Cerebellar cortex (tissue), 1 donor: ENCODE results near the gene LPCAT1.
"Not testable (repeated sequence)": the region's sequence is repeated elsewhere in the genome, so short reads cannot be mapped to it uniquely, and the experiment has no call there.

ENCODE experiments used
- DNase-seq: peaks from one replicate; pipeline ENCODE4 v3.0.0-alpha.2; 2015; ENCODE audit warnings: low spot score

The LPCAT1 gene

DNA sequence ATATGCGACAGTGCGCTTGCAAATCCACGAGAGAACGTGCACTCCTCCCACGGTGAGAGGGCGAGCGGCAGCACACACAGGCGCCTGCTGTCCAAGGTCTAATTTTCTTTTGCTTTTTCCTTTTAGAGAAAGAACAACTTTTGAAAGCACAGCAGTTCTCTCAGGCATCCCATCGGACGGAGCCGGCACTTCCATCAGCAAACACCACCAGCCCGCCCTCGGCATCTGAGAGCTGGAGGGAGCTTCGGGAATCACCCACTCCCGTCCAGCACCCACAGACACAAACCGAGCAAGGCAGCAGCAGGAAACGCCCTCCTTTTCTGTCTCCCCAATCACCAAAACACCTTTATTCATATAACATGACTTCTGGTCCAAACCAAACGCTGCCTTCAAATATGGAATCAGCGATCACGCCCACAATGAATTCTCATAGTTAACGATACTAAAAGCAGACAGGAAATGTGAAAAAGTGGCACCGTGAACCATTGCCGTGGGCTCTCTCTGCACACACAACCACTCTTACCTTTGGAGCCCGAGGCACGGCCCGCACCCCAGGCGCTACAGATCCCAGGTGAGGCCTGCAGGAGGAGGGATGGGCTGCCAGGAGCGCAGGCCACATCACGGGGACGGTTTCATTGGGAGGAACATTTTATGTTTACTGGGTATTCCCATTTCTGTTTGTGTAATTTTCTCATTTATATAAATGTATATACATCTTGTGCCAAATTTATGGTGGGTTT is 14.2 kb downstream of the LPCAT1 start:
- no peak for DNase-seq

DNA sequence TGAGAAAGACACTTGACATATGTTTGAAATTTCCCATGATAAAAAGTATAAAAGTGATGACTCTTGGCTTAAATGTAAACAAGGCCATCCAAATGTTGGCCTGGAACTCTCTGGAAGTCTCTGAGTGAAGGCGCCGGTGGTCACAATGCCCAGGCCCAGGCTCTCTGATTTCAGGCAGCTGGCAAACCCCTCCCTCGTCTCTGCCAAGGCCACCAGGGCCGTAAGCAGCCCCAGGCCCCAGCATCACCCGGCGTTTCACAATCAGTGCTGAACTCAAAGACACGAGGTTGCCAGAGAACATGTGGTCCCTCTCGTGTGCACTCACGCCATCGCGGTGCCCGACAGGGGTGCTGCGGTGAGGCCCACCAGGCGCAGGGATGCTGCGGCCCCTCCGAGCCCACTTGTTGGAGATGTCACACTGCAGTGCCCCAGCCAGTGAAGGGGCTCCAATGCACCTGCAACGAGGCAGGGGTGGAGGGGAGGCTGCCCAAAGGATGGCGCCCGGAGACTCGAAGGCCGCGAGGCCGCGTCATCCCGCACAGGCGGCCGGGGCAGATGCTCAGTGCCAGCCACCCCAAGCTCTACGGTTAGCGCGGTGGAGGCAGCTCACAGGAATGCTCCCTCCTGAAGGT is 15.0 kb downstream of the LPCAT1 start:
- DNase-seq: no peak

DNA sequence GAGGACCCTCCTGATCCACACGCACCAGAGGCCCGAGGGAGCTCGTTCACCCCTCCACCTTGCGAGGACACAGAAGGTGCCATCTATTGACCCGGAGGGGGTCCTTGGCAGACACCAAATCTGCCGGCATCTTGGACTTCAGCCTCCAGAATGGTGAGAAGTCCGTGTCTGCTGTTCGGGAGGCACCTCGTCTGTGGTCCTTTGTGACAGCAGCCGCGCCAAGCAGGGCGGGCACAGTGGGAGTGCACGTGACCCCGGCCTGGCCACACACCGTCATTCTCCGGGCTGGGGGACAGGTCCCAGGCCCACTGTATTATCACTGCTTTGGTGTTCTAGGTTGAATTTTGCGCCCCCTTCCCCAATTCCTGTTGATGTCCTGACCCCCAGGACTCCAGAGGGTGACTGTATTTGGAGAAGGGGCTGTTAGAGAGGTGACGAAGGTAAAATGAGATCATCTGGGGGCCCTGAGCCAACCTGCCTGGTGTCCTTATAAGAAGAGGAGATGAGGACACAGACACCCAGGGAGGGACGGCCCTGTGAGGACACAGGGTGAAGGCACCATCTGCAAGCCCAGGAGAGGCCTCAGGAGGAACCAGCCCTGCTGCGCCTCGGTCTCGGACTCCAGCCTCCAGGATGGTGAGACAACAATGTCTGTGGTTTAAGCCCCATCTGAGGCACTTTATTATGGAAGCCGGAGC is 15.7 kb downstream of the LPCAT1 start:
- peak; percentile 34 for DNase-seq

DNA sequence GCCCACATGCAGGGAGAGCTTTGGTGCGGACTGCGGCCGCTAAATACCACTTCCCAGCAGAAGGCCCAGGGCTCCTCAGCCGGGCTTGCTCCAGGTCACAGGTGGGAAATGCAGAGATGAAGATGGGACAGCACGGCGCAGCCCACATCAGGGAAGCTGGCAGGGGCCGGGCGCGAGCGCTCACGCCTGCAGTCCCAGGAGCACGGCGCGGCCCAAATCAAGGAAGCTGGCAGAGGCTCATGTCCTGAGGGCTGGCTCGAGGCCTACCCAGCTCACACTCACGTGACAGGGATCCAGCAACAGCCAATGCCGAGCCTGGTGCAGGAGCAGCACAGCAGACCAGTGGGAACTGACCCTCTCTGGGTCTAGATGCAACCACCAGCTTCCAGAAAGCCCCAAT is 16.3 kb downstream of the LPCAT1 start:
- peak; percentile 81 for DNase-seq

DNA sequence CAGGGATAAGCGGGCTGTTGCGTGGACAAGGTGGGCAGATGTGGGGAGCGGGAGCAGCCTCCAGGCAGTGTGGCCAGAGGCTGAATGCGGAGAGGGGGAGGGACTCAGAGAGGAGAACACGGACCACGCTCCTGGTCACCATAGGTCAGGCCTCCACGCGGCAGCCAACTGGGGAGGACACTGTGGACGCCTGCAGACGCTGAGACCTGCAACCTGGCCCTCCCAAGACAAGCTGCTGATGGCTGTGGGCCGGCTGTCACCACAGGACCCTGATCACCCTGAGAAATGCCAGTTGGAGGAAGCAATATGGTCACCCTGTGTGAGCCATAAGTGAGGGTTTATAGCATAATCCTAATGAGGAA is 16.8 kb downstream of the LPCAT1 start:
- DNase-seq: peak; percentile 22

DNA sequence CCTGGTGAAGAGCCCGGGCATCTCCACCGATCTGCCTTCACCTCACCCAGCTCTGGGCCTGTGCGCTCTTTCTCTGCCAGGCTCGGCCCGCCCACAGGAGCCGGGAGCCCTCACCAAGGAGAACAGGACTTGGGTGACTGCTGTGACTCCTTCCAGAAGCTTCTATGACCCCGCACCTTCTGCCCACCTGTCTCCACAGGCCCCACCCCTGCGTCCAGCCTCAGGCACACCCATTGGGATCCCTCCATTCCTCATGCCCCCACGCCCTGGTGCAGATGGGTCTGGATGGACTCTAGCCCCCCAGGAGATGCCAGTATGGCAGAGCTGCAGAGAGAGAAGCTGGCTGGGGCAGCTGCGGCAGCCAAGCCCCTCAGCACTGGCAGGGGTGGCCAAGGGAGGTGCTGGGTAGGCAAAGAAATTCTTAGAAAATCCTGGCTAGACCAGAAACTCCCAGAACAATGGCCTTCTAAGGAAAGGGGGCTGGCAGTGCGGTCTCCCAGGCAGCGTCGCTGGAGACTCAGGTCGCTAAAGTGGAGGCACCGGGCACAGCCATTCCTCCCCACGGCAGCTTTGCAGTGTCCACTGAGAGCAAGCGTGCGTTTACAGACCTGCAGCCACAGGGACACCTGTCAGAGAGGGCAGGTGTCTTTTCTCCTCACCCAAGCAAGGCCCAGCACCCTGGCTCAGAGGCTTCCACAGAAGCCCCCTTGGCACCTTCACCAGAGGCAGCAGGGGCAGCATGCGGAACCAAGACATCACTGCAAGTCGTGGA is 17.3 kb downstream of the LPCAT1 start:
- DNase-seq: no peak

DNA sequence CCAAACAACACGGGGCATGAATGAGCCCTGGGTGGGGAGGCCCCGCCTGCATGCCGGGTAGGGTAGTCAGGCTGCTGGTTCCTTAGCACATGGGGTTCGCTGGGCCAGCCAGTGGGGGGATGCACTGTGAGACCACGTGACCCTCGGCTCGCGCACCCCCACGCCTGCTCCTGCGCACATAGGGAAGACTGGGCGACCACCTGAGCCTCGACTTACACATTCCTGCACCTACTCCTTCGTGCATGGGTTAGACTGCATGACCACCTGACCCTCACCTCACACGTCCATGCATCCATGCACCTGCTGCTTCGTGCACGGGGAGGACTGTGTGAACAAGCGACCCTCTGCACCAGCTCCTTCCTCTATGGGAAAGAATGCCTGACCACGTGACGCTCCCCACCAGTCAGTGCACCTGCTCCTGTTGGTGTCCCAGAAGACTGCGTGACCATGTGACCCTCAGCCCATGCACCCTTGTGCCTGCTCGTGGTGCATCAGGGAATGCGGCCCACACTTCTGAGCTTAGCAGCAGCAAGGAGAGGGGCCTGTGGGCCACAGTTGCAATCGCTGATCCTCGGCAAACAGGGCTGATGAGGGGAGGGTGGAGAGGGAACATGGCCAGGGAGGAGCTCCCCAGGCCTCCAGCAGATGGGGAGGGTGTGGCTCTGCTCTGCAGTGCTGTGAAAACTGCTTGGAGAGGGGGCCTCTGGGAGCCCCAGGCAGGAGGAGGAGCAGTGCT is 18.1 kb downstream of the LPCAT1 start:
- peak; percentile 12 for DNase-seq

DNA sequence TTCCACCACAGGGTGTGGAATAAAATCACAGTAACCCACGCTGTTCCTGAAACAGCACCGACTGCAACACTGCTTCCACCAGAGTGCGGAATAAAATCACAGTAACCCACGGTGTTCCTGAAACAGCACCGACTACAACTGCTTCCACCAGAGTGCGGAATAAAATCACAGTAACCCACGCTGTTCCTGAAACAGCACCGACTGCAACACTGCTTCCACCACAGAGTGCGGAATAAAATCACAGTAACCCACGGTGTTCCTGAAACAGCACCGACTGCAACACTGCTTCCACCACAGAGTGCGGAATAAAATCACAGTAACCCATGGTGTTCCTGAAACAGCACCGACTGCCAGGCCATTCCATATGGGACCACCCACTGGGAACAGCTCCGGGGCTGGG is 18.7 kb downstream of the LPCAT1 start:
- DNase-seq: not testable (repeated sequence)

DNA sequence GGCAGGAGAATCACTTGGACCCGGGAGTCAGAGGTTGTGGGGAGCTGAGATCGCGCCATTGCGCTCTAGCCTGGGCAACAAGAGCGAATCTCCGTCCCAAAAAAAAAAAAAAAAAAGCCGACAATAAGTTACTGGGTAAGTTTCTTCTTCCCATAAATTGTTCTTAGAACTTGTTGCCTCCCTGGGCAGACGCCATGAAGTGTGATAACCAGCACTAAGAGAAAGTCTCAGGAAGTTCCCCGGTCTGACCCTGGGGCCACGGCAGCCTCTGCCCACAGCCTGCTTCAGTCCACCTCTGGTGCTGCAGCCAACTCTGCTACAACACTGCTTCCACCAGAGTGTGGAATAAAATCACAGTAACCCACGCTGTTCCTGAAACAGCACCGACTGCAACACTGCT is 19.1 kb downstream of the LPCAT1 start:
- no peak for DNase-seq

DNA sequence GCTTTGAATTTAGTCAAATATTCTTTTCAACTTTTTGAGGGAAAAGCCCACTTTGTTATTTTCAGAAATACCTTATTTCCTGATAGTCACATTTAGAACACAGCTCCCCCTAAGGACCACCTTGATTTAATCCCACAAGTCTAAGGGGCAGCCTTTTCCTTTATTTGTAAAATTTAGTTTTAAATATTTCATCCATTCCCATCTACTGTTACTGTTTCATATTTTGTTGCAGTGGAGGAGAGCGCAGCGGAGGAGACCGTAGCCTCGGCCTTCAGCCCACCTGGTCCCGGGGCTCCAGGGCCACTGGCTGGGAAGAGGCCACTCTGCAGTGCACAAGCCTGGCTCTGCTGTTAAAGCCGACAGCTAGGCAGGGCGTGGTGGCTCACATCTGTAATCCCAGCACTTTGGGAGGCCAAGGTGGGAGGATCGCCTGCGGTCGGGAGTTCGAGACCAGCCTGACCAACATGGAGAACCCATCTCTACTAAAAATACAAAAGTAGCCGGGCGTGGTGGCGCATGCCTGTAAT is 19.6 kb downstream of the LPCAT1 start:
- DNase-seq: no peak

DNA sequence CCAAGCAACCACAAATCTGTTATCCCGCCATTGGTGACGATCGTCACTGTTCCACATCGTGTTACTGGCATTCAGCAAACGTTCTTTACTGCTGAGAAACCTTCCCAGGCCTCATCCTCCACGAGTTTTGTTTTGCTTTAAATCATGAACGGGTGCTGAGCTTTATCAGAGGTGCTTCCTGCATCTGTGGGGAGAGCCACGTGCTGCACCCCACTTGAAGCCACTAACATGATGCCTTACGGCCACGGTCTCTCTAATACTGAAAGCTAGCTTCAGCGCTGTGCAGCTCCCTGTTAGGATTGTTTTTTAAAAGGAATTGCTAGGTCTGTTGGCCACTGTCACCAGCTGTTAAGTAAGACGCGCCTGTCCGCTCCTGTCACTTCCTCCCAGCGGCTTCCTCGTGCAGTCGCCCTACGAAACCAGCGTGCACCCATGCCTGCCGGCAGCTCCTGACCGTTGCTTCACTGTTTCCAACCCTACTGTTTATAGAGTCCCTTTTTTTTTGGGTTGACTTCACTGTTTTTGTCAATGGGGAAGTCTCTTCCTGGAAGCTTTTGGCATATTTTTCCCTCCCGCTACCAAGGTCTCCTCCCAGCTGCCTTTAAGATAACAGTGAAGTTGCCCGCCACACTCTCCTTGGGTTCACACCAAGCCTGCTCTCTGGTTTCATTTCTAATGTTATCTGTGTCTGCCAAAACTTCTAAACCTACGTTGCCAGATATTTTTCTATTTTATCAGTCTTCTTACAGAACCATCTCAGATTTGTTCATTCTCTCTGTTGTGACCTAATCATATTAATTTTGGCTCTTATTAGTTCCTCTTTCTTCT is 20.3 kb downstream of the LPCAT1 start:
- DNase-seq: no peak

DNA sequence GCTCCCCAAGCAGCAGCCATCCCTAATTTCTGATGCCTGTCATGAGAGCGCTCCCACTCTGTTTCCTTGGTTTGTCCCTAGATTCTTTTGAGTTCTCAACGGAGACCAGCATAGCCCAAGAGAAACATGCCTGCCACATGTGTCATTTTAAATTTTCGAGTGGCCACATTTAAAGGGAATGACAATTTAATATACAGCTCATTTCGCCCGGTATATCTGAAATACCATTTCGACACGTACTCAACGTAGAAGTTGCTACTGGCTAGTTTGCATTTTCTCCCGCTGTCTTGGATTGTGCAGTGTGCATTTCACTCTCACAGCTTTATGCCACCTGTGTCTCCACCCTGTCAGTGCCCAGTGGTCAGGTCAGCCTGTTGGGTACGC is 21.0 kb downstream of the LPCAT1 start:
- DNase-seq: no peak

DNA sequence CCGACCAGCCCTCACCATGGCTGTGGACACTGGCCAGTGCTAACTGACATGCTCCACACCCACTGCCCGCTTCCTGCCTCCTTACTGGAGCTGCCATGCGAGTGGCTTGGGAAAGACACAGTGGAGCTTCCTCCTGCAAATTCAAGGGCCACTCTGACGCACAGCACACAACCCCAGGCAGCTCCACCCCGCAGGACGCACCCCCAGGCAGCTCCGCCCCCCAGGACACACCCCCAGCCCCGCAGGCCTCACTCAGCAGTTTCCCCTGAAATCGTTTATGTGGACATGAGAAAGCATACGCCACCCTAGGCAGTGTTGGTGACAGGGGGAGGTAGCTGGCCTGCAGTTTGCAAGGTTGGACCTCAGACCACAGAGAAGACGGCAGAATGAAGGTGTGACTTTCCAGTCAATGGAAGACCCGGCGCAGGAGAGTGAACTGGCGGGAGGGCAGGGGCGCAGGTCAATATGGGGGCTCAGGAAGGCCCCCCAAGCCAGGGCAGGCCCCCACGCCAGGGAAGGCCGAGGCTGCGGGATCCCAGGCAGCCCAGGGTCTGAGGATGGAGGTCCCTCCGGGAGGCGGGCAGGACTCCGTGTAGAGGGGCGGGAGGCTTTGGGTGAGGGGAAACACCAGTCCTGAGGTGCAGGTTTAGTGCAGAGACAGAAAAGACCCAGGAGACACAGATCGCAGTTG is 21.6 kb downstream of the LPCAT1 start:
- DNase-seq: no peak

DNA sequence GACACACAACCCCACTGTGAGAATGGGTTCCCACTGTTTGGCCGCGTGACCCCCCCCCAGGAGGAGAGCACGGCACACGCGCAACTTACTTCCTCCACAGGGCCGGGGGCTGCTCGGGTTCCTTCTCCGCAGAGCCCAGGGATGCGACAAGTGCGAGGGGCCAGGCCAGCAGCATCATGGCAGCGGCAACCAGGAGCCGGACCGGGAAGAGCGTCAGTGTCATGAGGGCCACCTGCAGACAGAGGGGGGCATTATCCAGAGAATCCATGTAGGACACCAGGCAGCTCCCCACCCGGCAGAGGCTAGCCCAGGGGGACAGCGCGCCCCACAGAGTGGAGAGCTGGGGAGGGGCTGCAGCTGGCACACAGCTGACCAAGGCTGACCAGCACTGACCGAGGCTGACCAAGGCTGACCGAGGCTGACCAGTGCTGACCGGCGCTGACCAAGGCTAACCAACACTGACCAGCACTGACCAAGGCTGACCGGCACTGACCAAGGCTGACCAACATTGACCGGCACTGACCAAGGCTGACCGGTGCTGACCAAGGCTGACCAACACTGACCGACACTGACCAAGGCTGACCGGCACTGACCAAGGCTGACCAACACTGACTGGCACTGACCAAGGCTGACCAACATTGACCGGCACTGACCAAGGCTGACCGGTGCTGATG is 22.3 kb downstream of the LPCAT1 start:
- DNase-seq: no peak

DNA sequence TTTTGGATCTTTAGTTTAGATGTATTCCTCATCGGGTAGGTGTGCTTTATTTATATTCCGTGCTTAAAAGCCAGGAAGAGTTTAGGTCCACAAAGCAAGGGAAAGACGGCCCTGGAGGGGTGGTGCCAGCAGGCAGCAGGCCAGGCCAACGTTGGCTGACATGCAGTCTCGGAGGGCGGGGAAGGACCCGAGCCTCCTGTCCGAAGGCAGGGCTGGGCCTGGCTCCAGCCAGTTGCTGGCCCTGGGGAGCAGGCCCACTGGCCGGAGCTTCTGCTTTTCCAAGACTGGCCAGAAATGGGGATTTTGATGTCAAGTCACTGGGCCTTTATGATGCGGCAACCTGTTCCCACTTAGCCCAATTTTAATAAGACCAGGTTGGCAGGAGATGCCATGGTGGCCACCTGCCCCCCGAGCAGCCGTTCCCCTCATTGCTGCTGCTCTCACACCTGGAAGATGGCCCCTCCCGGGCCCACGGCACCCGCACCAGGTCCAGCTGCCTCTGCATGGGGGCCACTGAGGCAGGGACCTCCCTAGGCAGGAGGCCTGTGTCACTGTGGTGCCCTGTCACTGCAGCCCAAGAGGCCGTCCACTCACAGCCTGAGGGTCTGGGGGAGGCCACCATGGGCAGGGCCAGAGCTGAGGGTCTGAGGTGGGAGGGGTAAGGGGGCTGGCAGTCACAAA is 23.2 kb downstream of the LPCAT1 start:
- peak; percentile 47 for DNase-seq

DNA sequence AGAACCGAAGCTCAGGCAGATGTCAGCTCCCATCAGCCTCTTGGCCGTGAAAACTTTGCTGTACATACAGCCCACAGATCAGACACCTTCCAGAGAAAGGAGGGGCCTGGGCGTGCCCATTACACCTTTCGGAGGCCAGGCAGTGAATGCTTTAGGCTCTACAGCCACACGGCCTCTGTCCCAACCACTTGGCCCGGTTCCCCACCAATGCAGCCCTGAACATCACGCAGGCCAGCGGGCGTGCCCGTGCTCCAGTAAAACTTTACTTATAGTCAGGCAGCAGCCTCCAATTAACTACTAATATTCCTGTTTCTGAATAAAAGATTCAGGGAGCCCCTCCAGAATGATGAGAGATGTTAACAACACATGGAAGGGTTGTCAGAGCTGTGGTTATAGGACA is 23.9 kb downstream of the LPCAT1 start:
- no peak for DNase-seq

DNA sequence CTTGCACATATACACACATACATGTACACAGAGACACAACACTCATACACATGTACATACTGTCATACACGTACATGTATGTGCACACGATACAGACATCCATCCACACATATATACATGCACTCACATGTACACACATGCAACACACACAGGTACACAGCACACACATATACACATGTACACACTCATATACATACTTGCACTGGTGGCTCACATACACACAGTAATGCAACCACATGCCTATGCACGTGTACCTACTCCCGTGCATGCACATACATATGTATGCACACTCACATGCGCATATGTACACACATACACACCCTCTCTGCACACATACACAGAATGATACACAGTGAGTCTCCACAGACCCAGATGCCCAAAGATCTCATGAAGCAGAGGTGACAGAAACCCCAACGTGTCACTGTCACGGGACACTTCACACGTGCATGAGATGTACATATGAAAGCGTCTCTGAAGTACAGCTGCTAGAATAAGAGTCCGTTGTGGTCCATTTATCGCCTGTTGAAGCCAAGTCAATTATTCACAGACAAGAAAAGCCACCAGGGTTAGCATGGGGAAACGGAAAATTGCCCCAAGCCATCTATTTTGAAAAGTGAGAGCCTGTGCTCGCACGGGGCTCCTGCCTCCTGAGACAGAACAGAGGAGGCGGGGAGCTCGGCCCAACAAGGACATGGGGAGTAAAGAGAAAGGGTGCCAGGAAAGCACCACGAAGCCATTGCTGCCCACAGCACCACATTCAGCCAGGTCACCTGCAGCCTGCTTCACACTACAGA is 24.9 kb downstream of the LPCAT1 start:
- no peak for DNase-seq
